Stimulated activated CD4-positive, alpha-beta T cell treated with anti-CD3 and anti-CD28 coated beads, Interleukin-4, amount 100 ng/mL, for 48 hours (primary cell): ENCODE results near the gene GPAT2.
"Not testable (repeated sequence)": the region's sequence is repeated elsewhere in the genome, so short reads cannot be mapped to it uniquely, and the experiment has no call there.

ENCODE experiments used
- DNase-seq, 2 donors: peaks; one replicate each; pipeline ENCODE4 v3.0.0-alpha.2; 2020; ENCODE audit warnings: low read depth in 2 of 2

GPAT2 gene

GRCh38 chr2:96064760-96065159 lies 30.0 kb upstream of the GPAT2 start:
- DNase-seq, result not testable (repeated sequence)

DNA sequence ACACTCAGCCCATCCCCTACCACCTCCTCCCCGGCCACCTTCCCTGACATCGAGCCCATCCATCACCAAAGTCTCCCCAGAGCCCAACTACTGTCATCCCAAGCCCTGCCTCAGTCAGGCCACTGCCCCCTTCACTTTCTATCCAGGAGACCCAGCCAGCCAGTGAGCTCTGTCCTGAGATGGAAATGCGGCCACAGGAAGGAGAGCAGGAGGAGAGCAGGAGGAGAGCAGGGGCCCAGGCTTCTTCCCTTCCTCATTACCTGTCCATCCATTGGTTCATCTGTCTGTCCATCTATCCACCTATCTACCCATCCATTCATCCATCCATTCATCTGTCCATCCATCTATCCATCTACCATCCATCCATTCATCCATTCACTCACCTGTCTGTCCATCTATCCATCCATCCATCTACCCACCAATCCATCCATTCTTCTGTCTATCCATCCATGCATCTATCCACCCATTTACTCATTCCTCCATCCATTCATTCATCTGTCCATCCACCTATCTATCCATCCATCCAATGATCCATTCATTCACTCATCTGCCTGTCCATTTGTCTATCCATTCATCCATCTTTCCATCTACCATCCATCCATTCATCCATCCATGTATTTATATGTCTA lies 29.4 kb upstream of the GPAT2 start:
- not testable (repeated sequence) for DNase-seq

DNA sequence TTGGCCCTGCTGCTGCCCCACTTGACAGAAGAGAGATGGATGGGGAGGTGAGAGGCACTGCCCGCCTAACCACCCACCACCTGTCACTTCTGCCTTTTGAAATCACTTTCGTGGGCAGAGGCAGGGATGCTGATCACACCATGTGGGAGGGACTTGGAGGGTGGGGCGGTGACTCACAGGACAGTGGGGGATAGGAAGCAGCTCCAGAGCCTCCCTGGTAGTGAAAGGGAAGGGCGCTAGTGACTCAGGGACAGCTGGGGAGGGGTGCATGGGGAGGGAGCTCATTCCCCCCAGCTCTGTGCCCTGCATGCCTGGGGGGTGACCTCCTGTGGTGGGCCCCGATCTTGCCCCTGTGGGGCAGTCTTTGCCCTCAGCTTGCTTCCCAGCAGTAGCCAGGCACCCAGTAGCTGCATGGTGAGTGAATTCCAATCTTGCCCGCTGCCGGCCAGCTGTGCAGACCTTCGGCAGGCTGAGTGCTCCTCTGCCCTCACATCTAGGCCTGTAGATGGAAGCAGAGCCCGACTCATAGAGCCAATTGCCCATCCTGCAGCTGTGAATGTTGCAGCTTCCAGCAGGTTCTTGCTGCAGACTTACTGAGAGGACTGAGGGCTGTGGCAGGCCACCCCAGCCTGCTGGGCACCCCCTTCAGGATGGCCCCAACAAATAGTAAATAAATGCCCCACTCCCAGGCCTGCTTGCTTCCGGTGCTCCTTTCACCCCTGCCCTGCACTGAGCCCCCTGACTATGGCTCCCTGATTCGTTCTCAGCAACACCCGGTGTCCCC lies 28.6 kb upstream of the GPAT2 start:
- not testable (repeated sequence) for DNase-seq

- not testable (repeated sequence) for DNase-seq
Observed at GRCh38 chr2:96062483-96062882, 27.8 kb upstream of the GPAT2 start.

DNA sequence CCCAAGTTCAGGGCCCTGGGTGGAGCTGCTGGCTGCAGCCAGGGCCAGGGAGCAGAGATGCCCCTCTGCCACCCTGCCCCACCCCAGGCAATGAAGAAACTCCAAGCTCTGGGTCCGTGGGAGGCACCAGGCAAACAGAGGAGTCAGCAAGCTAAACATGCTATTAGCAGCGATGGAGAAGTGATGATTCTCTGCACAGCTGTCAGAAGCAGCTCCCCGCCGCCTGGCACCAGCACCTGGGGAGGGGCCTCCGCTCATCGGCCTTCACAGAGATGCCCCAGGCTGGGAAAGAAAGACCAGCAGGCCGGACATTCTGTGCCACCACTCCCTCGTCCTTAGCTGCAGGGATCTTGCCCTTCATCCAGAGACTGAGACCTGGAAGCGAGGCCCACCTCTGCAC lies 27.2 kb upstream of the GPAT2 start:
- DNase-seq, result not testable (repeated sequence)

DNA sequence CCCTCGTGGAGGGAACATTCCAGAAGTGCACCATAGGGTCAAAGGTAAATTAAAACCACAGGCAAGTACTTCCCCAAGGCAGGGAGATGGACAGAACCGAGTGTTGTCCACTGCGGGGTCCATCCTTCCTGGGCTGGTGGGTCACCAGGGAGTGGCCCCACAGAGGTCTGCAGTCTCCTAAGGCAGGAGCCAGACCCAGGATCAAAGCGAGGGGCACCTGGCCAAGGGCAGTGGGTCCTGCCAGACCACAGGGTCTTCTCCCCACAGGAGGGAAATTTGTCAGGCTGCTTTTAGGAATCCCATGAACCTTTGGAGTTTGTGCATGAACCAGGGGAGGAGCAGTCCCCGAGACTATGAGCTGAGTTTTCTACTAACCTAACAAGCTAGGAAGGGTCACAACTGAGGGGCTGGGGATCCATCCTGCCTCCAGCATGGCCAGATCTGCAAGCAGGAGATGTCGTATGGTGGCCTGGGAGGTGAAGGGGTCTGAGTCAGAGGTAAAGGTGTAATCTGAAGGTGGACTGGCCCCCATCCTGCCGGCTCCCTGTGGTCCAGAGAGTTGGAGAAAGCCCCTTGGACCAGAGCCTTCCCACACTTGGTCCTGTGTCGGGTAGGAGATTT lies 26.6 kb upstream of the GPAT2 start:
- DNase-seq, result not testable (repeated sequence)

DNA sequence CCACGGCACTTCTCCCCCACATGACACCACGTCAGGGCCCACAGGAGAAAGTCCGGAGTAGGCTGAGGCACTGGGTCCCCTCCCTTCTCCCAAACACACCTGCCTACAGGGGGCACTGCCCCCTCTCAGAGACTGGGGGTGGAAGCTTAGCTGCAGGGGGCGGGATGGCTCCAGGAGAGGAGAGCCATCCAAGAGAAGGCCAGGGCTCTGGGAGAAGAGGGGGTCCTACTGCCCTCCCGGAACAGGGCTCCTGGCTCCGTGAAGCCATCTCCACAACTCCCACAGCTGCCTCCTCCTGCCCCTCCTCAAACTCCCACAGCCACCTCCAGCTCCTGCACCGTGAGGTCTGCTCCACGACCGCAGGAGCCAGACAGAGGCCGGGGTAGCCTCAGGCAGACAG lies 25.6 kb upstream of the GPAT2 start:
- not testable (repeated sequence) for DNase-seq

DNA sequence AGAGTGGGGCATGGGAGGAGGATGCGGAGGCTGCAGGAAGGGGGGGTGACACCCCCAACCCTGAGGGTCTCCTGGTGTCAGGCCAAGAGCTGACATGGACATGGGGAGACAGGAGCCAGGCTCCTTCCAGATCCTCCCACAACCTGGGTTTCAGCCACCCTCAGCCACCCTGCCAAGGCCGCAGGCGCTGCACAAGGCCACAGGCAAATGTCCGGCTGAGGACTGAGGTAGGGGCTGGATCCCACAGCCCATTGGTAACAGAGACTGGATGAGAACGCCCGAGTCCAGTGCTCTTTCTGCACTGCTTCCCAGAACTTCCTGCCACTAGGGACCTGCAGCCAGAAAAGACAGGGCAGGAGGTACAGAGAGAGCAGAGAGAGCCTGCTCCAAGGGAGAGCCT lies 24.7 kb upstream of the GPAT2 start:
- DNase-seq, result not testable (repeated sequence)

DNA sequence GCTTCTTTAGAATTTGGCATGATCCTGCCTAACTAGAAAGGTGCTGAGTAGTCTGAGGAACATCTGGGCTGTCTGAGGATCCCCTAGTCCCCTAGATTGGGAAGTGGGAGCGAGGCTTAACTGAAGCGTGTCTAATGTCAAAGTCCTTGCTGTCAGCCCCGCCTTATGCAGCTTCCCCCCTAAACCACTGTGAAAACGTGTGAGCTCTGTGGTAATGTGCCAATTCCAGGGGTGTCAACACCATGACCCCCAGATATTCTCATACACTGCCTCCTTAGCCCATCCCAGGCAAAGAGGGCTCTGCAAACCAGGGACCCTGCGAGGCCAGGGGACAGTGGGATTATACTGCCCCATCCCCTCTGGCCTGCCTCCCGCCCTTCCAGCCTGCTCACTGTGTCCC lies 21.1 kb upstream of the GPAT2 start:
- DNase-seq, result not testable (repeated sequence)

GRCh38 chr2:96054537-96054936 lies 19.8 kb upstream of the GPAT2 start:
- DNase-seq, result not testable (repeated sequence)

DNA sequence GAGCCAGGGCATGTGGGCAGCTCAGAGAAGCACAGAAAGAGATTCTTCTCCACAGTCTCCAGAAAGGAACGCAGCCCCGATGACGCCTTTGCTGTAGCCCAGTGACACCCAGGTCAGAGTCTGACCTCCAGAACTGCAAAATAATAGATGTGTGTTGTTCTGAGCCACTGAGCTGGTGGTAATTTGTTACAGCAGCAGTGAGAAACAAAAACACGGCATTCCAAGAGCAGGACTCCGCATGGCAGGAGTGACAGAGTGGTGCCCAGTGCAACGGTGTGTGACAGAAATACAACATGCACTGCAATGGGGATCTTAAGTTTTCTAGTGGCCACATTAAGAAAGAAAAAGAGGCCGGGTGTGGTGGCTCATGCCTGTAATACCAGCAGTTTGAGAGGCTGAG lies 18.7 kb upstream of the GPAT2 start:
- DNase-seq, result not testable (repeated sequence)

DNA sequence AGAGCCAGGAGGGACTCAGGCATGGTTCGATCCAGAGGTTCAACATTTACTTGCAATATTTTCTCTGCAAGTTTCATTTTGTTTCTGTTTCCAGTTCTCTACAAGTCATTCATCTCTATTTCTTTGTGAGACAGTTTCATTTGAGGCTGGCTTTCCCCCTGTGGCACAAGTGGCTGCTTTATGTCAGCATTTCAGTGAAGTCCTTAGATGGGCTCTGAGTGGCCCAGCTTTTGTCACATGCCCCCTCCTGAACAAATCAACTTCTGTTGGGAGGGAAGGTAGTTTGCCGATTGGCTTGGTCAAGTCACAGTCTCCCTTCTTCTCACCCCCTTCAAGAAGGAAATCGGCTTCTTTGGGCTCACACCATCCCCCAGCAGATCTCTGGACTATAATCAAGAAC lies 17.9 kb upstream of the GPAT2 start:
- DNase-seq, result not testable (repeated sequence)

DNA sequence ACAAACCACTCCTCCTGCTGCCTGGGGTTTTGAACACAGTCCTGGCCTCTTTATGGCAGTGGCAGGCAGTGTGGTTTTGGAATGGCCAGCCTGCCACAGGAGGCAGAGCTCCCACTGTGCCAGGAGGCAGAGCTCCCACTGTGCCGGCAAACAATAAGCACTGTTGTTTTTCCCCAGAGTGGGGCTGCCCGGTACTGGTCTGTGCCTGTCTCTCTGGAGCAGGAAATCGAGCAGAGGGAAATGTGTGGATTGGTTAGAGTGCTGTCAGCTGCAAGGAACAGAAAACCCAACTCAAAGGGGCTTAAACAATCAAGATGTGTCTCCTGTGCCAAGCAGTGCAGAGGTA lies 15.2 kb upstream of the GPAT2 start:
- DNase-seq, result not testable (repeated sequence)

- DNase-seq, result not testable (repeated sequence)
Observed at GRCh38 chr2:96049049-96049916, 14.6 kb upstream of the GPAT2 start.

DNA sequence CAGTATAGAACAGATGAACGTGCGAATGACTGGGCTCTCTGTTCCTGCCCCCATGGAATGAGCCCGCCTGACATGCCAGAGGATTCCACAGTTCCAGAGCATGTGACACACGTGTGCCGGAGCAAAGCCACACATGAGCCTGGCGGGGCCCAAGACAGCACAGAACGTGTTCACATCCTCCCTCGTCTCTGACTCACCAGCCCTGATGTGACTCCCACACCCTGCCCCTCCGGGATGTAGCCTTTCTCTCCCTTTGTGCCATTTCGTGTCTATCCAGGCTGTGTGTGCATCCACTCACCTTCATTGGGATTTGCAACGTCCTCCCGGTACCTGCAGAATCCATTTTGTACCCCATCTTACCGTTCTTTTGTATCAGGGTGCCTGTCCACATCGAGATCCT lies 838 bp upstream of the GPAT2 start:
- DNase-seq, result not testable (repeated sequence)

DNA sequence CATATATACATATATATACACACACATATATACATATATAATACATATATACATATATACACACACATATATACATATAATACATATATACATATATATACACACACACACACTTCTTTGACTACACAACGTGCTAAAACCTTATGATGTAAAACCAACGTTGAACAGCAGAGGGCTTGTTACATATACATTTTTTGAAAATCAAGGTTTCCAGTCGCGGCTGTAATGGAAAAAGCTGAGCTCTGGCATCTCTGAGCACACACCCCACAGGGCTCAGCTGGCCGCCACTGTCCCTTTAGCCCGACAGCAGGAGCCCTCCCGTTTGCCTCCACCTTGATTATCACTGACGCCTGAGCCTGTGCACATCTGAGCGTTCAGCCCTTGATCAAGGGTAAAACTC lies 719 bp downstream of the GPAT2 start:
- DNase-seq, result not testable (repeated sequence)

DNA sequence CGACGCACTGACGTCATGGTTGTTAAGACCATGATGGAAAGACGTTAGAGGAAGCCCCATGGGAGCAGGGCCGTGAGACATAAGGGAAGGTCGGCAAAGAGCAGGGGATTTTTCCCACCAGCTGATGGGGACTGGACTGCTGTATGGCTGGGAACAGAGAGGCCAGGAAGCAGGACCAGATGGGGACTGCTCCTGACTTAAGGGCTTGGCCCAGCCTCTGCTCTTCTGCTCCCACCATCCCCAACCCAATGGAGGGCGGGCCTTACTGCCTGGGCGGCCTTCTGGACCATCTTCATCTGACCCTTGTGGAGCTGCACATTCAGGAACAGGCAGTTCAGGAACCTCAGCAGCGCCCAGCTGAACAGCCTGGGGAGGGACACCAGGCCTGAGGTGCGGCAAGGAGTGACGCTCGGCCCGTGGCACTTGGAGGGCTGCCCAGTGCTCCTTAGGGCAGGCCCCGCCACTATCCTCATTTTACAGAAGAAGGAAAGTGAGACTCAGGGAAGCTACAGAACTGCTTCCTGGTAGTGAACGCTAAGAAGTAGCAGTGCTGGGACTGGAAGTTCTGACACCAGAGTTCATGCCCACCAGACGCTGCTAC lies 6.9 kb downstream of the GPAT2 start:
- DNase-seq, result not testable (repeated sequence)

GRCh38 chr2:96025755-96026154 lies 9.0 kb downstream of the GPAT2 start:
- DNase-seq, result not testable (repeated sequence)

- DNase-seq, result no peak
Observed at GRCh38 chr2:96025194-96025492, 9.6 kb downstream of the GPAT2 start.

- no peak for DNase-seq
Observed at GRCh38 chr2:96024336-96025193, 10.2 kb downstream of the GPAT2 start.

- not testable (repeated sequence) for DNase-seq
Observed at GRCh38 chr2:96023701-96024100, 11.0 kb downstream of the GPAT2 start.
